Neural cell (in vitro differentiated cells): ENCODE results near the gene CLDN14. TPM values are rescaled to one million over a fixed set of nuclear protein-coding genes. Genes with fewer than 3 reads are reported as not detected.

ENCODE experiments used
- H2AFZ ChIP-seq: fragments of 200-600, 300-800 bp; sonication (generic), shearing (Covaris generic); 2 replicates; pipeline ENCODE4 v1.6.0; 2014; ENCODE audit warnings: low read depth, mild to moderate bottlenecking, antibody characterized with exemption, low read length, moderate library complexity
- H3F3A ChIP-seq: fragments of 200-600 bp; shearing (Covaris generic); 2 replicates; pipeline ENCODE4 v1.6.1; 2016; ENCODE audit warnings: mild to moderate bottlenecking, moderate library complexity, mixed read lengths, antibody characterized with exemption, low read length; ENCODE audit not compliant: insufficient read depth, poor library complexity, severe bottlenecking
- H3K27ac ChIP-seq: fragments of 200-600, 300-800 bp; sonication (generic), shearing (Covaris generic); 2 replicates; pipeline ENCODE4 v1.5.1; 2014; ENCODE audit warnings: mild to moderate bottlenecking, low read length, moderate library complexity
- H3K27me3 ChIP-seq: fragments of 300-800, 200-600 bp; sonication (generic), shearing (Covaris generic); 2 replicates; pipeline ENCODE4 v1.6.0; 2014; ENCODE audit warnings: mild to moderate bottlenecking, low read depth, low read length, moderate library complexity; ENCODE audit not compliant: insufficient read depth
- H3K36me3 ChIP-seq: fragments of 300-800, 200-600 bp; sonication (generic), shearing (Covaris generic); 2 replicates; pipeline ENCODE4 v1.5.1; 2014; ENCODE audit warnings: mild to moderate bottlenecking, antibody characterized with exemption, low read length, moderate library complexity; ENCODE audit not compliant: insufficient read depth
- H3K4me2 ChIP-seq: fragments of 300-800, 200-600 bp; sonication (generic), shearing (Covaris generic); 2 replicates; pipeline ENCODE4 v1.6.0; 2014; ENCODE audit warnings: mild to moderate bottlenecking, low read length
- H3K4me3 ChIP-seq: fragments of 300-800, 200-600 bp; sonication (generic), shearing (Covaris generic); 2 replicates; pipeline ENCODE4 v1.5.1; 2014; ENCODE audit warnings: mild to moderate bottlenecking, low read length, moderate library complexity
- H3K79me2 ChIP-seq: fragments of 200-600 bp; shearing (Covaris generic); replicated peaks from 2 replicates; pipeline ENCODE4 v1.6.0; 2014; ENCODE audit warnings: mild to moderate bottlenecking, low read length, moderate library complexity; ENCODE audit not compliant: insufficient read depth
- H3K9ac ChIP-seq: fragments of 300-800, 200-600 bp; sonication (generic), shearing (Covaris generic); 2 replicates; pipeline ENCODE4 v1.6.1; 2016; ENCODE audit warnings: mild to moderate bottlenecking, low read length, mixed read lengths
- H3K9me2 ChIP-seq: fragments of 200-600 bp; shearing (Covaris generic); 2 replicates; pipeline ENCODE4 v1.6.1; 2016; ENCODE audit warnings: mild to moderate bottlenecking, low read length, mixed read lengths; ENCODE audit not compliant: insufficient read depth
- H3K9me3 ChIP-seq: fragments of 200-600, 300-800 bp; sonication (generic), shearing (Covaris generic); 2 replicates; pipeline ENCODE4 v1.6.1; 2016; ENCODE audit warnings: mild to moderate bottlenecking, mixed run types, low read length, moderate library complexity, mixed read lengths
- H4K20me1 ChIP-seq: fragments of 200-600 bp; shearing (Covaris generic); 2 replicates; pipeline ENCODE4 v1.6.1; 2016; ENCODE audit warnings: mild to moderate bottlenecking, mixed run types; ENCODE audit not compliant: insufficient read depth
- CTCF ChIP-seq: fragments of 450-650 bp; IDR thresholded peaks from 2 replicates; pipeline ENCODE4 v1.5.1; 2014; ENCODE audit warnings: antibody characterized with exemption, mild to moderate bottlenecking, moderate library complexity; ENCODE audit not compliant: poor library complexity, severe bottlenecking
- EP300 ChIP-seq: fragments of 450-650 bp; conservative IDR thresholded peaks from 2 replicates; pipeline ENCODE4 v1.6.1; 2014; ENCODE audit warnings: antibody characterized with exemption, mild to moderate bottlenecking, moderate library complexity; ENCODE audit not compliant: poor library complexity, severe bottlenecking
- EZH2 ChIP-seq: fragments of 200-600, 300-800 bp; shearing (Covaris generic), sonication (generic); IDR thresholded peaks from 2 replicates; pipeline ENCODE4 v1.6.1; 2014; ENCODE audit warnings: antibody characterized with exemption, low read length, borderline replicate concordance, mild to moderate bottlenecking; ENCODE audit not compliant: insufficient read depth, poor library complexity, severe bottlenecking
- MXI1 ChIP-seq: fragments of 450-650 bp; conservative IDR thresholded peaks from 2 replicates; pipeline ENCODE4 v1.6.1; 2014; ENCODE audit warnings: antibody characterized with exemption, mild to moderate bottlenecking; ENCODE audit not compliant: poor library complexity, severe bottlenecking
- POLR2AphosphoS5 ChIP-seq: IDR thresholded peaks from 2 replicates; pipeline ENCODE4 v1.6.1; 2012
- RAD21 ChIP-seq: fragments of 450-650 bp; conservative IDR thresholded peaks from 2 replicates; pipeline ENCODE4 v1.6.1; 2014; ENCODE audit warnings: antibody characterized with exemption, mild to moderate bottlenecking, moderate library complexity
- REST ChIP-seq: IDR thresholded peaks from 2 replicates; pipeline ENCODE4 v1.6.1; 2012; ENCODE audit warnings: borderline replicate concordance
- SMC3 ChIP-seq: fragments of 450-650 bp; conservative IDR thresholded peaks from 2 replicates; pipeline ENCODE4 v1.6.1; 2014; ENCODE audit warnings: antibody characterized with exemption, mild to moderate bottlenecking, moderate library complexity; ENCODE audit not compliant: poor library complexity
- TAF1 ChIP-seq: IDR thresholded peaks from 2 replicates; pipeline ENCODE4 v1.6.1; 2012; ENCODE audit warnings: low read depth
- polyA plus RNA-seq: library from polyadenylated mRNA; depleted of rRNA; stranded (reverse); fragments of >200 nt; gene quantifications from 2 replicates; pipeline ENCODE4 v1.2.3, GENCODE V29; 2014

CLDN14 gene
- polyA plus RNA-seq, 1 donor from 2014 or later, result not detected

GRCh38 chr21:36428761-36429432 lies 51.0 kb downstream of the CLDN14 start:
- no peaks in the 10 kb centered on the region for H3K36me3 ChIP-seq
- H3K27me3 ChIP-seq, result no peaks in the 10 kb centered on the region
- H3K79me2 ChIP-seq, result no peaks in the 10 kb centered on the region
- H3K27ac ChIP-seq, result no peak overlapping the region
- H3K9ac ChIP-seq, result no peak overlapping the region
- H3F3A ChIP-seq, result no peaks in the 10 kb centered on the region
- no peak overlapping the region for H3K4me2 ChIP-seq
- no peak for TF ChIP-seq CTCF
- no peak overlapping the region for H2AFZ ChIP-seq
- H4K20me1 ChIP-seq, result no peaks in the 10 kb centered on the region
- no peaks in the 10 kb centered on the region for H3K9me2 ChIP-seq
- H3K9me3 ChIP-seq, result no peaks in the 10 kb centered on the region
- H3K4me3 ChIP-seq, result no peak overlapping the region

GRCh38 chr21:36427502-36427901 lies 52.4 kb downstream of the CLDN14 start:
- Histone ChIP-seq H3K9ac (no peak overlapping the region), H3K9me3 (no peaks in the 10 kb centered on the region), H4K20me1 (no peaks in the 10 kb centered on the region), H3K27ac (no peak overlapping the region), H3K79me2 (no peaks in the 10 kb centered on the region), H3K36me3 (no peaks in the 10 kb centered on the region), H3K4me3 (no peak overlapping the region), H3F3A (no peaks in the 10 kb centered on the region), H3K9me2 (no peaks in the 10 kb centered on the region), H3K27me3 (no peaks in the 10 kb centered on the region), H3K4me2 (no peak overlapping the region), H2AFZ (no peak overlapping the region)
- TF ChIP-seq MXI1, result no peak
- TF ChIP-seq EP300, result no peak
- TF ChIP-seq POLR2AphosphoS5, result no peak
- TF ChIP-seq RAD21, result no peak
- no peak for TF ChIP-seq TAF1
- no peak for TF ChIP-seq CTCF
- no peak for TF ChIP-seq SMC3
- no peak for TF ChIP-seq EZH2
- TF ChIP-seq REST, result no peak
